NCI-H524 (cell line): ENCODE measurements around the gene ADRA1B.

Experiments used
- DNase-seq, 2 experiments: peaks; one replicate each; lab custom pipeline; 2025; lab: John Stamatoyannopoulos, UW

ADRA1B gene

GRCh38 chr5:159901772-159902171 lies 14.5 kb upstream of the ADRA1B start:
- DNase-seq = no peak

- DNase-seq = no peak
Measured at GRCh38 chr5:159902444-159903121, 13.7 kb upstream of the ADRA1B start.

GRCh38 chr5:159903131-159903530 lies 13.2 kb upstream of the ADRA1B start:
- DNase-seq = no peak

GRCh38 chr5:159904874-159905273 lies 11.4 kb upstream of the ADRA1B start:
- DNase-seq = no peak

GRCh38 chr5:159905496-159905895 lies 10.8 kb upstream of the ADRA1B start:
- no peak for DNase-seq

GRCh38 chr5:159906463-159906862 lies 9.8 kb upstream of the ADRA1B start:
- DNase-seq = no peak

- no peak for DNase-seq
Measured at GRCh38 chr5:159906943-159907342, 9.3 kb upstream of the ADRA1B start.

GRCh38 chr5:159907689-159908590 lies 8.3 kb upstream of the ADRA1B start:
- no peak for DNase-seq

GRCh38 chr5:159908591-159908940 lies 7.7 kb upstream of the ADRA1B start:
- DNase-seq = no peak

GRCh38 chr5:159909126-159909525 lies 7.2 kb upstream of the ADRA1B start:
- DNase-seq = no peak

GRCh38 chr5:159910207-159910842 lies 6.0 kb upstream of the ADRA1B start:
- no peak for DNase-seq

GRCh38 chr5:159910843-159911229 lies 5.4 kb upstream of the ADRA1B start:
- no peak for DNase-seq

GRCh38 chr5:159911349-159911748 lies 4.9 kb upstream of the ADRA1B start:
- DNase-seq = no peak

GRCh38 chr5:159912033-159912800 lies 4.1 kb upstream of the ADRA1B start:
- no peak for DNase-seq

GRCh38 chr5:159913048-159913447 lies 3.2 kb upstream of the ADRA1B start:
- no peak for DNase-seq

- DNase-seq = no peak
Measured at GRCh38 chr5:159913501-159913900, 2.8 kb upstream of the ADRA1B start.

- DNase-seq = no peak
Measured at GRCh38 chr5:159916841-159917761, 819 bp downstream of the ADRA1B start.

- DNase-seq = no peak
Measured at GRCh38 chr5:159917994-159918393, 1.7 kb downstream of the ADRA1B start.

GRCh38 chr5:159921721-159922120 lies 5.4 kb downstream of the ADRA1B start:
- DNase-seq = no peak

- no peak for DNase-seq
Measured at GRCh38 chr5:159923008-159923407, 6.7 kb downstream of the ADRA1B start.
